ENCODE data around the gene OTOP2.
A peak's percentile ranks its signal among the peaks of the same experiment; 100 is the strongest.

The OTOP2 gene

GRCh38 chr17:74971842-74972106 is 47.7 kb downstream of the OTOP2 start:
- peaks cover 28% of the 10 kb centered on the region for H3K27me3 ChIP-seq (ENCODE audit: insufficient read depth, poor library complexity, severe bottlenecking)
- H3K27ac ChIP-seq (replicated peaks) = no peak overlapping the region
- TF ChIP-seq CTCF (IDR thresholded peaks at IDR 0.05; ENCODE audit: insufficient read depth, low read length) = no peak
- TF ChIP-seq SPI1 (IDR thresholded peaks at IDR 0.05; ENCODE audit: borderline replicate concordance, low read depth) = no peak
- TF ChIP-seq REST (IDR thresholded peaks at IDR 0.05; ENCODE audit: insufficient replicate concordance, low read depth) = no peak
- TF ChIP-seq POLR2AphosphoS5 (IDR thresholded peaks at IDR 0.05; ENCODE audit: low read depth) = no peak
- TF ChIP-seq GABPA (IDR thresholded peaks at IDR 0.05; ENCODE audit: low read depth) = no peak
- DNase-seq (ENCODE audit: low read depth in 1 of 2, low spot score in 1 of 2) = no peak
- H3K4me3 ChIP-seq (replicated peaks; ENCODE audit: insufficient read depth, low read length) = no peak overlapping the region

GRCh38 chr17:74972107-74972972 is 48.3 kb downstream of the OTOP2 start, which contains the start of gene HID1:
HID1 (minus strand) TSS chr17:74972759; CDS start chr17:74972656, 103 bp downstream.
- peaks cover 28% of the 10 kb centered on the region for H3K27me3 ChIP-seq (ENCODE audit: insufficient read depth, poor library complexity, severe bottlenecking)
- peak within 1 kb of the TSS; percentile 49 for H3K4me3 ChIP-seq (replicated peaks; ENCODE audit: insufficient read depth, low read length)
- H3K27ac ChIP-seq (replicated peaks) = no peak within 1 kb of the TSS
- peak in 1 of 2 experiments; percentile 20 for DNase-seq (ENCODE audit: low read depth in 1 of 2, low spot score in 1 of 2)
- TF ChIP-seq POLR2AphosphoS5 (IDR thresholded peaks at IDR 0.05; ENCODE audit: low read depth) = no peak
- TF ChIP-seq GABPA (IDR thresholded peaks at IDR 0.05; ENCODE audit: low read depth) = no peak
- no peak for TF ChIP-seq SPI1 (IDR thresholded peaks at IDR 0.05; ENCODE audit: borderline replicate concordance, low read depth)
- TF ChIP-seq CTCF (IDR thresholded peaks at IDR 0.05; ENCODE audit: insufficient read depth, low read length) = no peak
- TF ChIP-seq REST (IDR thresholded peaks at IDR 0.05; ENCODE audit: insufficient replicate concordance, low read depth) = no peak

- no peak for DNase-seq (ENCODE audit: low read depth in 1 of 2, low spot score in 1 of 2)
- TF ChIP-seq GABPA (IDR thresholded peaks at IDR 0.05; ENCODE audit: low read depth) = no peak
- TF ChIP-seq CTCF (IDR thresholded peaks at IDR 0.05; ENCODE audit: insufficient read depth, low read length) = no peak
- TF ChIP-seq SPI1 (IDR thresholded peaks at IDR 0.05; ENCODE audit: borderline replicate concordance, low read depth) = no peak
- TF ChIP-seq REST (IDR thresholded peaks at IDR 0.05; ENCODE audit: insufficient replicate concordance, low read depth) = no peak
- TF ChIP-seq POLR2AphosphoS5 (IDR thresholded peaks at IDR 0.05; ENCODE audit: low read depth) = no peak
- no peak overlapping the region for H3K27ac ChIP-seq (replicated peaks)
- H3K4me3 ChIP-seq (replicated peaks; ENCODE audit: insufficient read depth, low read length) = peak overlapping the region; percentile 21
- H3K27me3 ChIP-seq (ENCODE audit: insufficient read depth, poor library complexity, severe bottlenecking) = peaks cover 28% of the 10 kb centered on the region
Measured at GRCh38 chr17:74972973-74973328, 48.9 kb downstream of the OTOP2 start.
